ENCODE results near the gene BMAL1.

The BMAL1 gene

DNA sequence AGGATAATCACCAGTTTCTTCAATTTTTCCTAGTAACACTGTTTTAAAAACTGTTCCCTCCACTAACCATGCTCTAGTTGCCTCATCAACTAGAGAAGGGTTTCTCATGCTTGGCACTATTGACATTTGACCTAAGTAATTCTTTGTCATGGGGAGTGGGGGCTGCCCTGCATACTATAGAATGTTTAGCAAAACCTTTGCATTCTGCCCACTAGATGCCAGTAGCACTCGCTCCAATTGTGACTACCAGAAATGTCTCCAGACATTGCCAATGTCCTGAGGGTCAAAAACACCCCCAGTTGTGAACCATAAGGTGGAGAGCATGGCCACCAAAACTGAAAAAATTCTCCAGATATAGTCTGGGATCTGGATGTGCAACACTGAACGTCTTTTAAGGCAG, 27.6 kb upstream of the BMAL1 start:
- Histone ChIP-seq H3K27me3 (ENCODE audit: insufficient read depth, low read length) (no peaks in the 10 kb centered on the region), H3K79me2 (ENCODE audit: insufficient read depth, low read length) (no peaks in the 10 kb centered on the region), H3F3A (ENCODE audit: insufficient read depth, low read length) (no peaks in the 10 kb centered on the region), H3K4me3 (ENCODE audit: low read depth, low read length, poor library complexity, severe bottlenecking) (no peak overlapping the region), H3K4me2 (ENCODE audit: low read length) (no peak overlapping the region), H3K4me1 (ENCODE audit: insufficient read depth, low read length, severe bottlenecking) (no peaks in the 10 kb centered on the region), H2AFZ (ENCODE audit: low read length) (no peak overlapping the region), H3K27ac (ENCODE audit: low read depth, low read length, poor library complexity, severe bottlenecking) (no peak overlapping the region), H4K20me1 (ENCODE audit: insufficient read depth, low read length) (no peaks in the 10 kb centered on the region), H3K36me3 (ENCODE audit: insufficient read depth, low read length) (no peaks in the 10 kb centered on the region), H3K9ac (ENCODE audit: low read length) (no peak overlapping the region), H3K9me3 (ENCODE audit: low read length) (no peaks in the 10 kb centered on the region), H3K9me2 (ENCODE audit: low read depth, low read length) (no peaks in the 10 kb centered on the region)
- TF ChIP-seq EZH2 (IDR thresholded peaks at IDR 0.05; ENCODE audit: borderline replicate concordance, low read length) (no peak), CTCF (IDR thresholded peaks at IDR 0.05; ENCODE audit: low read length) (peak; percentile 28)

- Histone ChIP-seq H3K79me2 (ENCODE audit: insufficient read depth, low read length) (no peaks in the 10 kb centered on the region), H3K27me3 (ENCODE audit: insufficient read depth, low read length) (no peaks in the 10 kb centered on the region), H3K9me2 (ENCODE audit: low read depth, low read length) (no peaks in the 10 kb centered on the region), H3K9ac (ENCODE audit: low read length) (no peak overlapping the region), H4K20me1 (ENCODE audit: insufficient read depth, low read length) (no peaks in the 10 kb centered on the region), H3K9me3 (ENCODE audit: low read length) (no peaks in the 10 kb centered on the region), H3K36me3 (ENCODE audit: insufficient read depth, low read length) (no peaks in the 10 kb centered on the region), H3K4me3 (ENCODE audit: low read depth, low read length, poor library complexity, severe bottlenecking) (no peak overlapping the region), H3K4me2 (ENCODE audit: low read length) (no peak overlapping the region), H3K27ac (ENCODE audit: low read depth, low read length, poor library complexity, severe bottlenecking) (no peak overlapping the region), H2AFZ (ENCODE audit: low read length) (no peak overlapping the region), H3F3A (ENCODE audit: insufficient read depth, low read length) (no peaks in the 10 kb centered on the region), H3K4me1 (ENCODE audit: insufficient read depth, low read length, severe bottlenecking) (no peaks in the 10 kb centered on the region)
- TF ChIP-seq EZH2 (IDR thresholded peaks at IDR 0.05; ENCODE audit: borderline replicate concordance, low read length) (no peak), CTCF (IDR thresholded peaks at IDR 0.05; ENCODE audit: low read length) (no peak)
Measured at GRCh38 chr11:13251966-13252365, 25.6 kb upstream of the BMAL1 start.

DNA sequence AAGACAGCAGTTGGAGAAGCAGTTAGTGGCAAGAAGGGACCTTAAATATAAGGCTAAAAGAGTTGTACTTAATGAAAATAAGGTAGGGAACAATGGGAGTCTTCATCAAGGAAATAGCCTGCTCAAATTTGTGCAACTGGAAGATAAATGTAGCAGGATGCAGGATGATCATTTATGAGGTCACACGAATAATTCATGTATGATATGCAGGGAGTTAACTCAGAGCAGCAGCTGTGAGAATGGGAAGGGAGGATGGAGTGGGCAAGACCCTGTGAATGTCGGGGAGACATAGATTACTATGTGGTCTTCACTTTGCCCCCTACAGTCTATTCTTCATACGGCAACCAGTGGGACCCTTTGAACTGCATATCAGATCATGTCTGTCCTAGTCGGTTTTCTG, 25.2 kb upstream of the BMAL1 start:
- Histone ChIP-seq H3K27ac (ENCODE audit: low read depth, low read length, poor library complexity, severe bottlenecking) (no peak overlapping the region), H3K4me3 (ENCODE audit: low read depth, low read length, poor library complexity, severe bottlenecking) (no peak overlapping the region), H3K9ac (ENCODE audit: low read length) (no peak overlapping the region), H3K9me3 (ENCODE audit: low read length) (no peaks in the 10 kb centered on the region), H2AFZ (ENCODE audit: low read length) (no peak overlapping the region), H3K9me2 (ENCODE audit: low read depth, low read length) (no peaks in the 10 kb centered on the region), H3K4me2 (ENCODE audit: low read length) (no peak overlapping the region), H3F3A (ENCODE audit: insufficient read depth, low read length) (no peaks in the 10 kb centered on the region), H4K20me1 (ENCODE audit: insufficient read depth, low read length) (no peaks in the 10 kb centered on the region), H3K36me3 (ENCODE audit: insufficient read depth, low read length) (no peaks in the 10 kb centered on the region), H3K79me2 (ENCODE audit: insufficient read depth, low read length) (no peaks in the 10 kb centered on the region), H3K4me1 (ENCODE audit: insufficient read depth, low read length, severe bottlenecking) (no peaks in the 10 kb centered on the region), H3K27me3 (ENCODE audit: insufficient read depth, low read length) (no peaks in the 10 kb centered on the region)
- TF ChIP-seq EZH2 (IDR thresholded peaks at IDR 0.05; ENCODE audit: borderline replicate concordance, low read length): no peak
- no peak for TF ChIP-seq CTCF (IDR thresholded peaks at IDR 0.05; ENCODE audit: low read length)

All from OCI-LY1 (cell line).